A172 (cell line): ENCODE results near the gene CIAO1. TPM values are rescaled to one million over a fixed set of nuclear protein-coding genes. Genes with fewer than 3 reads are reported as not detected.
"Not testable (repeated sequence)": the region's sequence is repeated elsewhere in the genome, so short reads cannot be mapped to it uniquely, and the experiment has no call there.

ENCODE experiments used
- DNase-seq: peaks from one replicate; pipeline ENCODE4 v3.0.0-alpha.2; 2015; ENCODE audit warnings: low spot score
- total RNA-seq: library from RNA; depleted of rRNA; stranded (reverse); fragments of >200 nt; shearing (Covaris generic); gene quantifications from 2 replicates; pipeline ENCODE4 v1.2.3, GENCODE V29; 2014

The CIAO1 gene
- total RNA-seq, 1 experiment from 2014 or later, result 119 TPM

DNA sequence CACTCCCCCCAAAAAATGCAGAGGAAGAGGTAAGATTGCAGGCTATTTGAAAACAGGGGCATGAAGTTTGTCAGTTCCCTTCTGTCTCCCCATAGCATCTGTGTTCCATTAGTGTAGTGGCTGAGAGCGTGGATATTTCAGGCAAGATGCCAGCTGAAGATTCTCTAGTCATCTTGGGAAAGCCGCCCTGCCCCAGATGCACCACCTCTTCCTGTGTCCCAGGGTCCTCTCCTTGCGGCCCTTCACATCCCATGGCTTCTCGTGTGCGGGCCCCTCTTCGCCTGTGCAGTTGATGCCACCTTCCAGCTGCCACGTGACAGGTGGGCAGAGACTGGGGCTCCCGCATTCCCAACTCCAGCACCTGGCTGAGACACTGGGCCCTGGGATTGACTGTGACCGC is 16.4 kb upstream of the CIAO1 start:
- no peak for DNase-seq

DNA sequence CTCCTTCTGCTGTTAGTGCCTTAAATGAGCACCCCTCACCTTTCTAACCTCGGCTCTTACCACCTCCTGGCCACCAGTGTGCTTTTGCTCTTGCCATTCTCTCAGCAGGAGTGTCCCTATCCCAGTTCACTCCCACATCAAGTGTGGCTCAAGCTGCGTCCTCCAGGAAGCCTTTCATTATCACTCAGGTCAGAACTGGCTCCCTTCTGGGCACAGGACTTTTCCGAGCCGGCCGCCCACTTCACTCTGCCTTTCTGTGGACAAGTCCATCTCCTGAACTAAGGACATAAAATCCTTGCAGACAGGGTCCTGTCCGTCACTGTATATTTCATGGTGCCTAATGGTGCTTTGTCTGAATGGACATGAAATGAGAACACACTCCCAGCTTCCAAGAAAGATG is 15.8 kb upstream of the CIAO1 start:
- no peak for DNase-seq

DNA sequence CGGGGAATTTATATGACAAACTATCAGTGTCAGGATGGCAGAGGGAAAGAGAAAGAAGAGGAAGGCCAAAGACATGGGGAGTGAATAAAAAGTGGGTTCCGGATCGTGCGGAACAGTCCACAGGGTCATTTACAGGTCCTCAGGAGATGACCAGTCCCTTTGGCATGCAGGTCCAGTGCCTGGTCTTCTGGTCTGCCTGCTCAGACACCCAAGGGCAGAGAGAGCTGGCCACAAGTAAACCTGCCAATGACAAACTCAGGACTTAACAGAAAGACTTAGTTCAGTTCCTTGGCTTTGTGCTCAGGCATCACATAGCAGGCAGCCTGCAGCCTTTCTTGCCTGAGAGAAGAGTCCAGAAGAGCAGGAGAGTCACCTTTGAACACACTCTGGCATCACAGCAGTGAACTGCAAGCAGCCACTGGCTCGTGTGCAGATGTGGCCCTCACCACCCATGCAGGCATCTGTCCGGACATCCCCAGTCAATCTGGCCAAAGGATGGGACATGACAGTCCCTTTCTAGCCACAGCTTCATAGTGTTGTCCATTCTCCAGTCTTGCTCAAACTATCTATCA is 14.2 kb upstream of the CIAO1 start:
- DNase-seq, result peak; percentile 99

DNA sequence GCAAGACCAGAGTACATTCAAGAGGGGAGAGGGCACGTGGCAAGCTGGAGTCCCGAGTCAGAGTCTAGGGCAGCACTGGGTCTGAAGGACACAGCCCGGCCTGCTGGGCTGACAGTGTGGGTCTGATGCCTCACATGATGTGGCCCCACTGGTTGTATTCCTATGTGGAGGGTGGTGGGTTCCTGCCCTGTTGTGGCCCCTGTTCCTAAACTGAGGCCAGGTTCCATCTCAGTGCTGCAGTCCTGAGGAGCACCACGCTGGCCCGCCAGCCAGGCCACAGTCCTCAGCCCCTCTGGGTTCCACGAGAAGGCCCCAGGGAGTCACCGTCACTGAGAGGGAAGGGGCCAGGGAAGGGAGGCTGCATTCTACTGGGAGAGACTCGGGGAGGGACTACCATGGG is 13.5 kb upstream of the CIAO1 start:
- no peak for DNase-seq

DNA sequence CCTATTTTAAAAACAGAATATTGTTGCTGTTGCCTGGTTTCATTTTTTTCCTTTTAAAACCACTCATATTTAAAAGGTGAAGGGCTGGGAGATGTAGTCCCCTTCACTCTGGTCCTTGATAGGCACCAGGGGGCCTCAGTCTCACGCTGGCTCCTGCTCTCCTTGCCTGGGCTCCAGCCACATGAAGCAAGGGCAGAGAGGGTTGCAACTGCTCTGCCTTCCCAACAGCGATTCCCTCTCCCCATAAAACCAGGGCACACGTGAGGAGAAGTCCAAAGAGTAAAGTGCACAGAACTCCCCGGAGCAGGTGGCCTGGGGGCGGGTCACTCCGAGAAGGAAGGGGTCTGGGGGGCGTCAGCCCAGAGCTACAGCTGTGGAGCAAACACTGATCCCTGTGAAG is 13.0 kb upstream of the CIAO1 start:
- DNase-seq, result no peak

DNA sequence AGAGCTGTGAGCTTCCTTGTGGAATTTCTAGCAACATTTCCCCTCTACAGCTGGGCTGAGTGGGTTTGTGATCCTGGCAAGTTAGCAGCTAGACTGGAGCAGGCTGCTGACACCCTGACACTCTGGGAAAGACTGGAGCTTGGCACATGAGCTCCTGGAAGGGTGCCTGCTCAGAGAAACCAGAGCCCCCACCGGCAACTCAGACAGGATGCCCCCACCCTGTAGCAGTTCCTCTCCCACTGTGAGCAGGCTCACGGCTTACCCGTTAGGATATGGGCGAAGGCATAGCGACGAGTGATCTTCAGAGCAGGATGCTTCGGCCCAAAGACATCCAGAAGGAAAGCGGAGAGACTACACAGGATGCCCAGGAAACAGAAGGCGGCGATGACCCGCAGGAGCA is 11.5 kb upstream of the CIAO1 start:
- no peak for DNase-seq

DNA sequence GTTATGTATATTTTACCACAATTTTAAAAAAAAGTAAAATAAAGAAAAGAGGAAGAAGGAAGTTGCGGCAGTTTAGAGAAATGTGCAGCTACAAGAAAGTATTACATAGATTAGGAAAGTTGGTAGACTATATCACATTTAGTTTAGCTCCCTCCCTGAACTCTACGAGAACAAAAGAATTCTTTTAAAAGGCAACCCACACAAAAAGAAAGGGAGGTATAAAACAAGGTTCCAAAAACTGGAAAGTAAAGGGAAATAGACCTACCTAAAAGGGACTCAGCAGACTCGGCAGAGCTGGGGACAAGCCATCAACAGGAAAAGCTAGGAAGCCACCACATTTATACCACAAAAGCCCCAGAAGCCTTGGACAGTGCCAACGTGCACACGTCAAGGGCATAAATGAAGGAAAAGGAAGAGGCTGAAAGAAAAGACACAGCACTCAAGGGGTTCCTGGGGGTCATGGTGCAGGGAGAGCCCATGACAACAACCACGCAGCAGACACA is 9.4 kb upstream of the CIAO1 start:
- DNase-seq, result no peak

DNA sequence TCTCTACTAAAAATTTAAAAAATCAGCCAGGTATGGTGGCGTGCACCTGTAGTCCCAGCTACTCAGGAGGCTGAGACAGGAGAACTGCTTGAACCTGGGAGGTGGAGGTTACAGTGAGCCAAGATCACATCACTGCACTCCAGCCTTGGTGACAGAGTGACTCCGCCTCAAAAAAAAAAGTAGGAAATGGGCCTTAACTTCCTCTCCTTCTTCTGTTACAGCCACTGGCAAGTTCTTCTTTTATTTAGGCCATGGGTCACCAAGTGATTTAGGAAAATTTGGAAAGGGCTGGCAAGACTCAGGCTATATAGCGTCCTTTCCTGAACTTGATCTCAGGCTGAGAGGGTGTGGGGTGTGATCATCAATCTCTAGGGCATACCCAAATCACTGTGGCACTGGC is 8.3 kb upstream of the CIAO1 start:
- not testable (repeated sequence) for DNase-seq

DNA sequence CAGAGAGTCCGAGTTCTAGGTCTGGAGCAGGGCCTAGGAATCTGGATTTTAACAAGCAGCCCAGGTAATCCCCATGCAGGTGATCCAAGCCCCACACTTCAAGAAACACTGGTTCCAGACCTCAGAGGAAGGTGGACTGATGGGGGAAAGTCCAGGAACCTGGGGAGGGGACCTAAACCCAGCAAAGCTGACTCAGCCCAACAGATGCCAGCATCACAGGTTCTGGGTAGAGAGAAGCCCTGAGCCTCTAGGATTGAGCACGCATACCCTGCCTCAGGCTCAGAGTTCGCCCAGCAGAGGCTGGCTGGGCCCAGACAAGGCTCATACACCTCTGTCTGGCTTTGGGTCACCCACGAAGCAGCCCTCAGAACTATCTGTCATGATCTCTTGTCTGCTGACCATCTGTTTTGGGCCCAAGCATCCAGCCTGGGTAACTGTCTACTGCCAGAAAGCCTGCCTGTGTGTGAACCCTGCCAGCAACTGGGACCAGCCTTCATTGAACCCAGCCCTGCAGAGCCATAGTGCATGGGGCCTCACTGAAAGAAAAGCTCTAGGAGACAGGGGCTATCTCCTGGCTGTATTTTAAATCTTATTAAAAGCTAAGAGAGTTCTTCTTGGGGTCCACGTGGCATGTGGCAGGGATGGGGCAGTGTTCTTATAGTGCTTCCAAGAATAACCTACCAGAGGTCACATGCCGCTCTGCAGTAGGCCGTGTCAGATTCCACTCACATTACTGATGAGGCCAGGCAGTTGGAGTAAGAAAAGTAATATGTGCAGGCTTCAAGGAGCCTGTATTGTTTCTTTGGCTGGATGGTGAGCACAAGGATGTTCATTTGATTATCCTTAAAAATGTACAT is 7.6 kb upstream of the CIAO1 start:
- DNase-seq, result no peak

DNA sequence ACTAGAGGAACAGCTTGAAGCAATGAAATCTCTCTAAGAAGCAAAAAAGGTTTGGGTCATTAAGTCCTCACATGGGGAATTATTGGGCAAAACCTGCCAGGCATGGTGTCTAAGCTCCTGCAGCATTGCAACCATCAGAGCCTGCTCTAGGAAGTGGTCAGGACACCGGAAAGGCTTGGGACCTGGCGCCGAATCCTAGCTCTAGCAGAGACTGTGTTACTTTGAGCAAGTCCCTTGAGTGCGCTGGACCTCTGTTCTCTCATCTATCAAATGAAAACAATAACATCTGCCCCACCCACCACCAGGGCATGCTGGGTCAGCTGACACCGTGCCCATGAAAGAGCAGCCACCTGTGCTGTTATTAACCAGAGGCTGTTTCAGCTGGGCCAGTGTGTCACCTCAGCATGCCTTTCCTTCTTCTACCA is 6.5 kb upstream of the CIAO1 start:
- no peak for DNase-seq

DNA sequence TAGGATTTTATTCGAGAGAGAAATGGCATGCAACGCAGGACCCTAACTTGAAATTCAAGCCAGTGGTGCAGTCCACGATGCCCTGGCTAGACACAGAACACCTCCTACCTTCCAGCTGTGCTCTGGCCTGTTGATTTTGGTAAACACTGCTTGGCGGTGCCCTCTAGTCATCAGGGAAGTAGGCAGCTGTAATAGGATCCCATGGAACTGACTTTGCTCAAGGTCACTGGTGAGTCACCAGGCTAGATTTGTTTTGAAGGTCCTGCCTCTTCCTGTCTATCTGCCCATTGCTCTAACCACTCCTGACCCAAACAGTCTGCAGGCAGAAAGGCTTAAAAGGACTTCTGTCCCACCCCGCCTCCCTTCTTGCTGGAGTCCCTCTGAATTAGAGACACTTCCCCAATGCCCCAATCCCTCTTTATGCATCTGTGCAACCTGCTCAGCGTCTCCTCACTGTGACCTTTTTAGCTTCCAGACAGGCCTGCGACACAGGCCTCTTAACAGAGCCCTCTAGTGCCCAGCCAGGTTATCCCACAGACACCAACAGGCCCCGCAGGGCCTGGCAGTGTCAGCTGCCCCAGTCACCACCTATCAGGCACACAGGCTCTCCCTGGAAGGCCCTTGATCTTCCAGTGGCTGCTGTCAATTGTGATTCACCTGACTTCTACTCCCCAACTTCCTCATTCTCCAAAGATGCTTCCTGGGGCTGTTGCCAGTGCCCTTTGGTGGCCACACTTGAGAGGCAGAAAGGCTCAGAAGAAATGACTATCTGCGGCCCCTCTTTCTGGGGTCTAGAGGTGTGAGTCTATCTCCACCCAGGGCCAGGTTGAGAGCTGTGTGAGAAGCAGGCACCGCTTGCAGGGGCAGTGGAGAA is 5.4 kb upstream of the CIAO1 start:
- peak; percentile 97 for DNase-seq

DNA sequence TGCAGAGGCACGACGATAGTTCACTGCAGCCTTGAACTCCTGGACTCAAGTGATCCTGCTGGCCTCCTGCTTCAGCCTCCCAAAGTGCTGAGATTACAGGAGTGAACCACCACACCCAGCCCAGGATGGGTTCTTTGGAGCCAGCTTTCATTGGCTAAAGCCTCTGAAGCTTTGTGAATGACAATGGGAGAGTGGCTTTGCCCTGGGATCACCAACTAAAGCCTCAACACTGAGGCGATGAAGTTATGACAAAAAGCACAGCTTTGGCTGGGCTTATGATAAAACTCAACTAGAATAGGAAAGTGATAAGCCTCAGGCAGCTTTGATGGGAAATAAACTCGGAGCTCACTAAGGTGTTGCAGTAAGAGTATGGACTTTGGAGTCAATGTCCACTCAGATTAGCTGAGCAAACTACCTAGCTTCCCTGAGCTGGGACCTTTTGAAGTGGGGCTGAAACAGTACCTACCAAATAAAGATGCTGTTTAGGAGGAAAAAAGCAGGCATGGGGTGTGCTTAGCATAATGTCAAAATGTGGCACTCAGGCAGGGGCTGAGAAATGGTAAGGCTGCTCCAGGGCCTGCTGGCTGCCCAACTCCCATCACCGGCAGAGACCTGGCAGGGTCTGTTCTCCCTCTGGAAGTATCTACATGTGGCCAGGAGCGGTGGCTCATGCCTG is 4.6 kb upstream of the CIAO1 start:
- no peak for DNase-seq

DNA sequence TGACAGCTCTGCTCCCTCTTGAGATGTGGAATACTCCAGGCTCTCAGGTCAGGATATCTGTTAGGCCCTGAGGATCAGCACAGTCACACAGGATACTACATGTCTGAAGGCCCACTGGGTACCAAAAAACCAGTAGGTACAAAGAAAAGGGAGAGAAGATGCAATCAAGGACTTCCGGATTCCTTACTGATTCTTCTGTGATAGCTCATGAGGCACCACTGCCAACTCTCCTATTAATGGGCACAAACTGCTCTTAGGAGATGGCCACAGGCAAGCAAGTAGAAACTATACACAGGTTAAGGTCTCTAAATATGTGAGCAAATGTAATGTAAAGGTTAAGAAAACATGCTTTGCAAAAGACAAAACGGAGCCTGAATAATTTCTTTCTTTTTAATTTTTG is 3.7 kb upstream of the CIAO1 start:
- DNase-seq, result no peak

DNA sequence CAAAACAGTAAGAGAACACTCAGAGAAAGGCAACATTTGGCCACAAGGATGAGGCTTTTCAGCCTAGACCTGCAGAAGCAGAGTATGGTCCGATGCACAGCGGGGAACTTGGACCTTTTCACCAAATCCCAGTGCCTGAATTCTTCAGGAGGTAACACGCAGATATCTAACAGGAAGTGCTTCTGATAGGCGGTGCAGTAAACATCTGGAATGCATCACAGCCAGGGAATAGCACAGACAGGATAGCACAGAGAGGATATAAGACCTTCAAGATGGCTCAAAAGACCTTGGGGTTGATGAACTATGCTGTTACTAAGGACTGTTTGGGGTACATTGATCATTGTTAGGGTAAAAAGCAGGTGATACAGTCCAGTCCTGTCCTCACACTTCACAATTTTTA is 1.9 kb upstream of the CIAO1 start:
- no peak for DNase-seq

DNA sequence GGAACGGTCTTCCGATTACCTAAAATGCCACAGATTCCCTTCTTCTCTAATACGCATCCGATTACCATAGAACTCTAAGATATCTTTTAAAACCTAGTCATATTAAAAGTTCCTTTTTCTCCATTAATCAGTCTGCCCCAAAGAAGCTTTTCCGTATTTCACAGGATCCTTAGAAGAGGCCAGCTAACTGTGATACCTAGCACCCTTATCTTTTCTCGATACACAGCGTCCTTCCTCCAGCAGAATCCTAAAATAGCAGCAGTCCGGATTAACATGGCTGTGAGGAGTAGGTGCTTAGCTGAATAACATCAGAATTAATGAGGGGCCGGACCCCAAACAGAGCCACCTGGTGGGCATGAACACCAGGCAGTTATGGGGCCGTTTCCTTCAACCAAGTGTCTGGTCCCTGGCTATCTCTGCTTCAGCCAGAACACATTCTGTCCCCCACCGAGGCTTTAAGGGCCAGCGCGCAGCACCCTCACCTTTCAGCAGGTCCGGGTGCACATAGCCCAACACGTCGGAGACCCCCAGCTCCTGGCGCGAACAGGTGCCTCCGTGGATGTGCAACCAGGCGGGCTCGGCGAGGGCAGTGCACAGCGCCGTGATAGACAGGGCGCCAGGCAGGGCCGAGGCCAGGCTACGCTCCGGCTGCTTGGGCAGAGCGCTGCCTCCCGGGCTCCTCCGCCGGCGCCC is 1.2 kb upstream of the CIAO1 start:
- DNase-seq, result no peak

DNA sequence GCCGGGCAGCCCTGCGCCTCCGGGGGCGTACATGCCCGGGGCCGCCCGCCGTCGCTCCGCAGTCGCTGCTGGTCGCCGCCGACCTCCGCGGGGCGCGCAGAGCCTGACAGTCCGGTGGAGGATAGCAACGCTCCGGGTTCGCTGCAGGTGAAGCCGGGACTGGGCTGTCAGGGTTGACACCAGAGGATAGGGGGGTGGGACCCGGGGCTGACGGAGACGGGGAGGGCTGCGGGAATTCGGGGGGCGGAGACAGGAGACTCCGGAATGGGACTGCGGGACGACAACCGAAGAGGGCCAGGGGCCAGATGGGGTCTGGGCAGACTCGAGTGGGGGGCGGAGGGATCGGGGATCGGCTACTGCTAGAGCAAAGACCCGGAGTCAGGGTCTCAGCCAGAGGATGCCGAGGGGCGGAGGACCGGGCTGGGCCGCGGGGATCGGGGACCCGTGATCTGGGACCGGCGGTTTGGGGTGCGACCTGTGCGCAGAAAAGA is 631 bp upstream of the CIAO1 start:
- DNase-seq, result peak; percentile 25

DNA sequence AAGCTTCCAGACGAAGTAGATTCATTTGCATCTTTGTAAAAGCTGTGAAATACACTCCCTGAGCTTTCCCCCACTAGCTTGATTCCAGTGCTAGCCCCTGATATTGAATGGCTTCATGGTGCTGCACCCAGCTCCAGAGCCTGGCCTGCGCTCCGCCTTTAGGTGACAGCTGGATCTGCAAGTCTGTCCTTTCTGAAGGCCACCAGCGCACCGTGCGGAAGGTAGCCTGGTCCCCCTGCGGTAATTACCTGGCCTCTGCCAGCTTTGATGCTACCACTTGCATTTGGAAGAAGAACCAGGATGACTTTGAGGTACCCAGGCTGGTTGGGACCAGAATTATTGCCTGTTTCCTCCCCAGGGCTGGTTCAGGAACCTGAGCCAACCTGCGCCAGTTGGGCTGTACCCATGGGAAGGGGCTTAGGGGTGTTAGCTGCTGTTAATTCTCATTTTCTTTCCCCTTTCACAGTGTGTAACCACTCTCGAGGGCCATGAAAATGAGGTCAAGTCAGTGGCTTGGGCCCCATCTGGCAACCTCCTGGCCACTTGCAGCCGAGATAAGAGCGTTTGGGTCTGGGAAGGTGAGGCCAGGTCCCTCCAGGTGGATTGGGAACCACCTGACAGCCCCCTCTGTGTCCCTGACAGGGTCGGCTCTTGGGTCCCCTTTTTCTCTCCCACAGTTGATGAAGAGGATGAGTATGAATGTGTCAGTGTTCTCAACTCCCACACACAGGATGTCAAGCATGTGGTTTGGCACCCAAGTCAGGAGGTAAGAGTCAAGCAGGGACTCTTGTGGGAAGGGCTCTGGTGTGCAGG is 1.3 kb downstream of the CIAO1 start:
- no peak for DNase-seq

DNA sequence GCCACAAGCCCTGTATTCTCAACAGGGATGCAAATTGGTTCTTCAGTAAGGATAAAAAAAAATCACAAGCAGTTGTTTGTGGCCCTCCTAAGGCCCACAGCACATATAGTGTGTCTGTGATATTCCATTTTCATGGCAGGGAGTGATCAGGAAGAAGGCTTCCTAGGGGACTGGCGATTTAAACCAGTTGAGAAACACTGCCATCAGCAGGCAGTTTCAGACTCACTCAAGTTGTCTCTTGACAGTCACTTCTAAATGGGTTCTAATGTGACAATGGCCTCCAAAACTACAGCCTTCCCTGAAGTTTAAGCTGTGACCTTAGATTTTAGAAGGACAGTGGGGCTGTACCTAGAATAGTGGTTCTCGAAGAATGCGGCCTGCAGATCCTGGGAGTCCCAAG is 6.0 kb downstream of the CIAO1 start:
- DNase-seq, result no peak

DNA sequence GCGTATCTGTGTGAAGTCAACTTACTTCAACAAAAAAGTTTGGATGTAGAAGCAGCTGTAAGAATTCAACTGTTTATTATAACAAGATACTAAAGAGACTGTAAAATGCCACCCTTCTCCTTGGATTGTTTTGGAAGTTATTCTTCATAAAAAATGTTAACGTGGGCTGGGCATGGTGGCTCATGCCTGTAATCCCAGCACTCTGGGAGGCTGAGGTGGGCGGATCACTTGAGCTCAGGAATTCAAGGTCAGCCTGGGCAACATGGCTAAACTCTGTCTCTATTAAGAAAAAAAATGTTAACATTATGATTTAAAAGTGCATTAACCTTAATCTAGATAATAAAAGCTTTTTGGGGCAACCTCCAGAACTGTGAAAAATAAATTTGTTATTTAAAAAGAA is 7.7 kb downstream of the CIAO1 start:
- DNase-seq, result no peak

DNA sequence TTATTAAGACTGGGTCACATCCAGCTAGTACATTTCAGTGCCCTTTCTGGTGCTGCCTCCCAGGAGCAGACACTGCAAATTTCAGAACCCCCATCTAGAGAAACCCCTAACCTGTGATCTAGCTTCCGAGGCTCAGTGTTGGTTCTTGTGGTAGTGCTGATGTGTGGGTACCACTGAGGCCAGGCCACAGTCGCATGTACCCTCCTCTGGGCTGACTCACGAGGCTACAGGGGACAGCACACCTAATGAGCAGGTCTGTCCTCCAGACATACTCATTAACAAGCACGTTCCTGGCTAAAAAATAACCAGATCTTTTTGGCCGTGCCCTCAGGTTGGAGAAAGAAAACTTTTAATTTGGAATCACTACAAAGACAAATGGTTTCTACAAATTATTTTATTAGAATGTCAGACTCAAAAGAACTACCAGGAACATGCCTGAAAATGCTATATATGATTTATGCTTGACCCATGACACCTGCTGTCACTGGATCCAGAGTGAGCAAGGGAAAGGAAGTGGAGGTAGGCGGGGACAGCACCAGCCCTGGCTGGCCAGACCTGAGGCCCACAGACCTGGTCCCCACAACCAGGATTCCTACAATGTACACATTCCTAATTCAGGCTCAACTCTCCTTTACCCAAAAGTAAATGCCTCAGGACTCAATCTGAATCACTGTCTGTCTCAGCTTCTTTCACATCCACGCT is 8.5 kb downstream of the CIAO1 start:
- DNase-seq, result no peak
